ENCODE data around the gene ZNF799. TPM values are rescaled to one million over a fixed set of nuclear protein-coding genes. Genes with fewer than 3 reads are reported as not detected.
A peak's percentile ranks its signal among the peaks of the same experiment; 100 is the strongest.
"Not testable (repeated sequence)": the region's sequence is repeated elsewhere in the genome, so short reads cannot be mapped to it uniquely, and the experiment has no call there.

The ZNF799 gene
- total RNA-seq, 1 donor from 2014 or later: 5.4 TPM

DNA sequence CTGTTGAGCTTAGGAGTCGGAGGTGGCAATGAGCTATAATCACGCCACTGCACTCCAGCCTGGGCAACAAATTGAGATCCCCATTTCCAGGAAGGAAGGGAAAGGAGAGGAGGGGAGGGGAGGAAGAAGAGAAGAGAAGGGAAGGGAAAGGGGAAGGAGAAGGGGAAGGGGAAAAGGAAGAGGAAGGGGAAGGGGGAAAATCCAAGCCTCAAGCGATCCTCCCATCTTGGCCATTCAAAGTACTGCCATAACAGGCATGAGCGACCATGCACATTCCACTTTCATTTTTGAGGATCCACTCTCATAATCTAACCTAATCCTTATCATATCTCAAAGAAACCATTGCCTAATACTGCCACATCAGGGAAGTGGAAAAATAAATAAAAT, 24.8 kb upstream of the ZNF799 start:
- Mint-ChIP-seq H3K27ac (no peak overlapping the region), H3K36me3 (peaks cover 47% of the 10 kb centered on the region), H3K4me3 (no peak overlapping the region), H3K4me1 (ENCODE audit: unreplicated experiment) (no peaks in the 10 kb centered on the region), H3K9me3 (peaks cover 16% of the 10 kb centered on the region), H3K27me3 (no peaks in the 10 kb centered on the region)
- TF ChIP-seq, protein P1, sequence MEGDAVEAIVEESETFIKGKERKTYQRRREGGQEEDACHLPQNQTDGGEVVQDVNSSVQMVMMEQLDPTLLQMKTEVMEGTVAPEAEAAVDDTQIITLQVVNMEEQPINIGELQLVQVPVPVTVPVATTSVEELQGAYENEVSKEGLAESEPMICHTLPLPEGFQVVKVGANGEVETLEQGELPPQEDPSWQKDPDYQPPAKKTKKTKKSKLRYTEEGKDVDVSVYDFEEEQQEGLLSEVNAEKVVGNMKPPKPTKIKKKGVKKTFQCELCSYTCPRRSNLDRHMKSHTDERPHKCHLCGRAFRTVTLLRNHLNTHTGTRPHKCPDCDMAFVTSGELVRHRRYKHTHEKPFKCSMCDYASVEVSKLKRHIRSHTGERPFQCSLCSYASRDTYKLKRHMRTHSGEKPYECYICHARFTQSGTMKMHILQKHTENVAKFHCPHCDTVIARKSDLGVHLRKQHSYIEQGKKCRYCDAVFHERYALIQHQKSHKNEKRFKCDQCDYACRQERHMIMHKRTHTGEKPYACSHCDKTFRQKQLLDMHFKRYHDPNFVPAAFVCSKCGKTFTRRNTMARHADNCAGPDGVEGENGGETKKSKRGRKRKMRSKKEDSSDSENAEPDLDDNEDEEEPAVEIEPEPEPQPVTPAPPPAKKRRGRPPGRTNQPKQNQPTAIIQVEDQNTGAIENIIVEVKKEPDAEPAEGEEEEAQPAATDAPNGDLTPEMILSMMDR (conservative IDR thresholded peaks at IDR 0.05): no peak
- DNase-seq (ENCODE audit: extremely low spot score, unreplicated experiment): no peak

DNA sequence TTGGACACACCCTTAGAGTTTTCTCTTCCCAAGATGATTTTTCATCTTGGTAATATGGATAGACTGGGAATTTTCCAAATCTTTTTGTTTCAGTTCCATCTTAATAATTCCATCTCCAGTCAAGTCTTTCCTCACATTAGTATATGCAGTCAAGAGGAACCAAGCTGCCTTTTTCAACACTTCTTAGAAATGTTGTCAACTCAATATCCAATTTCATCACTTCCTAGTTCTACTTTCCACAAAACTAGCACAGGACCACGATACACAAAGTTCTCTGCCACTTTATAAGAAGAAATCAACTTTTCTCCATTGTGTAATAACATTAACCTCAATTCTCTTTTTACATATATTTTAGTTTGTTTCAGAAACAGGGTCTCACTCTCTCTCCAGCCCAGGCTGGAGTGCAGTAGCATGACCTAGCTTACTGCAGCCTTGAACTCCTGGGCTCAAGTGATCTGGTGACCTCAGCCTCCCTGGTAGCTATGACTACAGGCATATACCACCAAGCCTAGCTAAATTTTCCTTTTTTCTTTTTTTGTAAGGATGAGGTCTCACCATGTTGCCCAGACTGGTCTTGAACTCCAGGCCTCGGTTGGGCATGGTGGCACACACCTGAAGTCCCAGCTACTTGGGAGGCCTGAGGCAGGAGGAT, 24.3 kb upstream of the ZNF799 start:
- DNase-seq (ENCODE audit: extremely low spot score, unreplicated experiment): no peak
- Mint-ChIP-seq H3K36me3 (peaks cover 46% of the 10 kb centered on the region), H3K27ac (no peak overlapping the region), H3K4me1 (ENCODE audit: unreplicated experiment) (no peaks in the 10 kb centered on the region), H3K27me3 (no peaks in the 10 kb centered on the region), H3K9me3 (peaks cover 12% of the 10 kb centered on the region), H3K4me3 (no peak overlapping the region)
- TF ChIP-seq, protein P1 (conservative IDR thresholded peaks at IDR 0.05): no peak

DNA sequence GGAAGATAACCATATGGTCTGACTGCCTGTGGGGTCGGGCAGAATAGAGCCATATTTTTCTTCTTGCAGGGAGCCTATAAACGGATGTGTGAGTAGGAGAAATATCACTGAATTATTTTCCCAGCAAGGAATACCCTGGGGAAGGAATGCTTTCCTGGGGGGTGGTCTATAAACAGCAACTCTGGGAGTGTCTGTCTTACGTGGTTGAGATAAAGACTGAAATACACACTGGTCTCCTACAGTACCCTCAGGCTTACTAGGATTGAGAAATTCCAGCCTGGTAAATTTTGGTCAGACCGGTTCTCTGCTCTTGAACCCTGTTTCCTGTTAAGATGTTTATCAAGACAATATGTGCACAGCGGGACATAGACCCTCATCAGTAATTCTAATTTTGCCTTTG, 16.2 kb upstream of the ZNF799 start:
- not testable (repeated sequence) for H3K27ac Mint-ChIP-seq; H3K4me1 Mint-ChIP-seq (ENCODE audit: unreplicated experiment); H3K9me3 Mint-ChIP-seq; H3K4me3 Mint-ChIP-seq; H3K27me3 Mint-ChIP-seq; DNase-seq (ENCODE audit: extremely low spot score, unreplicated experiment)
- peaks cover 39% of the 10 kb centered on the region for H3K36me3 Mint-ChIP-seq

GRCh38 chr19:12411893-12412292, 10.8 kb upstream of the ZNF799 start:
- TF ChIP-seq, protein P1 (conservative IDR thresholded peaks at IDR 0.05): no peak
- no peak overlapping the region for H3K4me3 Mint-ChIP-seq
- H3K27me3 Mint-ChIP-seq: no peaks in the 10 kb centered on the region
- DNase-seq (ENCODE audit: extremely low spot score, unreplicated experiment): no peak
- no peak overlapping the region for H3K27ac Mint-ChIP-seq
- no peaks in the 10 kb centered on the region for H3K4me1 Mint-ChIP-seq (ENCODE audit: unreplicated experiment)
- H3K9me3 Mint-ChIP-seq: peaks cover 13% of the 10 kb centered on the region
- H3K36me3 Mint-ChIP-seq: peaks cover 6% of the 10 kb centered on the region

- not testable (repeated sequence) for DNase-seq (ENCODE audit: extremely low spot score, unreplicated experiment); H3K36me3 Mint-ChIP-seq
- H3K27ac Mint-ChIP-seq: peak overlapping the region; percentile 85
Measured at GRCh38 chr19:12399901-12400632, 1.0 kb downstream of the ZNF799 start.

GRCh38 chr19:12391148-12391547, 9.9 kb downstream of the ZNF799 start:
- DNase-seq (ENCODE audit: extremely low spot score, unreplicated experiment); H3K27me3 Mint-ChIP-seq; H3K4me1 Mint-ChIP-seq (ENCODE audit: unreplicated experiment); H3K4me3 Mint-ChIP-seq; H3K27ac Mint-ChIP-seq: not testable (repeated sequence)
- peaks cover 47% of the 10 kb centered on the region for H3K36me3 Mint-ChIP-seq
- peaks cover 12% of the 10 kb centered on the region for H3K9me3 Mint-ChIP-seq

More at GRCh38 chr19:12399901-12400632, 1.0 kb downstream of the ZNF799 start:
- not testable (repeated sequence) for H3K27me3 Mint-ChIP-seq; H3K9me3 Mint-ChIP-seq; H3K4me1 Mint-ChIP-seq (ENCODE audit: unreplicated experiment)
- peak overlapping the region; percentile 93 for H3K4me3 Mint-ChIP-seq

GRCh38 chr19:12386365-12386764, 14.7 kb downstream of the ZNF799 start:
- H3K9me3 Mint-ChIP-seq; H3K27ac Mint-ChIP-seq; H3K4me3 Mint-ChIP-seq; H3K4me1 Mint-ChIP-seq (ENCODE audit: unreplicated experiment); H3K27me3 Mint-ChIP-seq; DNase-seq (ENCODE audit: extremely low spot score, unreplicated experiment): not testable (repeated sequence)
- peaks cover 31% of the 10 kb centered on the region for H3K36me3 Mint-ChIP-seq

All from type B pancreatic cell (in vitro differentiated cells).